GM12891 (cell line): ENCODE measurements around the gene IFNAR2.

Experiments used
- DNase-seq: peaks from one replicate; pipeline ENCODE4 v3.0.0; 2011; ENCODE audit warnings: low spot score; ENCODE audit not compliant: insufficient read length
- FAIRE-seq: peaks from 2 replicates; lab custom pipeline; 2011; peaks lifted over from hg19 to GRCh38; lab: Jason Lieb, UNC
- PAX5 ChIP-seq: IDR thresholded peaks from 2 replicates; pipeline ENCODE4 v1.6.1; 2011; ENCODE audit warnings: low read length, moderate library complexity, mild to moderate bottlenecking; ENCODE audit not compliant: insufficient read depth, severe bottlenecking
- POLR2A ChIP-seq: IDR thresholded peaks from 2 replicates; pipeline ENCODE4 v1.6.1; 2011; ENCODE audit warnings: low read depth, low read length, control low read depth
- POLR2AphosphoS5 ChIP-seq: IDR thresholded peaks from 2 replicates; pipeline ENCODE4 v1.6.1; 2011; ENCODE audit warnings: low read depth, low read length, control low read depth
- POU2F2 ChIP-seq: IDR thresholded peaks from 2 replicates; pipeline ENCODE4 v1.6.1; 2011; ENCODE audit warnings: low read depth, mild to moderate bottlenecking, control low read depth, low read length, moderate library complexity
- SPI1 ChIP-seq: IDR thresholded peaks from 2 replicates; pipeline ENCODE4 v1.6.1; 2011; ENCODE audit warnings: low read depth, low read length, control low read depth
- TAF1 ChIP-seq: IDR thresholded peaks from 2 replicates; pipeline ENCODE4 v1.6.1; 2011; ENCODE audit warnings: low read depth, low read length, control low read depth

IFNAR2 gene

DNA sequence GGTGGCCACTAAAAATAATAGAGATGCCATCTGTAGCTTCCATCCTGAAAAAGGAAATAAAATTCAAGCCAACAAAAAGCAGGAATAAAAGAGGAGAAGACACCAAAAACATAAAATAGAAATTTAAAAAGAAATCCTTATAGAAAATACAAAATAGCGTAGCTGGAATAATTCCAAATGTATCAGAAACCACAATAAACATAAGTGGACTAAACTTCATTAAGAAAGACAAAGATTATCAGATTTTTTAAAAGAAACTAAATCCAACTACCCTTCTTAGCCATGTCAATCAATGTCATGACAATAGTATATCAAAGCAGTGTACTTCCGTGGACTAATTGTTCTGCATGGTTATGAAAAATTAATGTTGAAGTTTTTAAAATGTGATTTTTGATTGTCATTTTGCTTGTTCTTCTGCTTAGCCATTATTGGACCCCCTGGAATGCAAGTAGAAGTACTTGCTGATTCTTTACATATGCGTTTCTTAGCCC lies 49.6 kb downstream of the IFNAR2 start:
- TF ChIP-seq TAF1 (no peak), POLR2AphosphoS5 (no peak), PAX5 (no peak), POU2F2 (no peak), SPI1 (no peak), POLR2A (no peak)
- no peak for DNase-seq
- FAIRE-seq: no peak
